Endothelial cell of umbilical vein (primary cell): Measurements from ENCODE around the gene CLEC18A.

Experiments used
- CTCF ChIP-seq, 2 donors: IDR thresholded peaks; 1 replicate in 1 of 2; 2 replicates in 1 of 2; pipeline ENCODE4 v1.5.1; 2011; ENCODE audit warnings: low read length in 2 of 2, mild to moderate bottlenecking in 2 of 2, moderate library complexity in 2 of 2, control low read depth in 1 of 2, inconsistent platforms in 1 of 2, low read depth in 1 of 2; ENCODE audit not compliant: insufficient read depth in 1 of 2; ENCODE audit errors: extremely low read depth in 1 of 2
- JUN ChIP-seq: IDR thresholded peaks from 2 replicates; pipeline ENCODE4 v1.6.1; 2011; ENCODE audit warnings: borderline replicate concordance, low read depth; ENCODE audit not compliant: insufficient read length, insufficient read depth
- MAX ChIP-seq: IDR thresholded peaks from 2 replicates; pipeline ENCODE4 v1.6.1; 2011; ENCODE audit not compliant: insufficient read depth, insufficient read length
- MYC ChIP-seq: IDR thresholded peaks from one replicate; pipeline ENCODE4 v1.6.1; 2011; ENCODE audit warnings: mild to moderate bottlenecking, low read depth, low read length
- POLR2A ChIP-seq: IDR thresholded peaks from 2 replicates; pipeline ENCODE4 v1.6.1; 2012; ENCODE audit warnings: low read depth, mild to moderate bottlenecking, control low read depth, low read length

- no peak for TF ChIP-seq JUN
- TF ChIP-seq POLR2A, result no peak
- TF ChIP-seq MYC, result no peak
- TF ChIP-seq MAX, result no peak
- TF ChIP-seq CTCF (IDR thresholded peaks at IDR 0.05; ENCODE audit: extremely low read depth in 1 of 2, insufficient read depth in 1 of 2, low read depth in 1 of 2, low read length in 2 of 2), result no peak
Observed at GRCh38 chr16:69937465-69937951, 13.6 kb upstream of the CLEC18A start.
